Urothelium cell line (cell line): ENCODE results near the gene EPHA8.

Experiments used
- DNase-seq: peaks from one replicate; pipeline ENCODE4 v3.0.0; 2011; ENCODE audit warnings: low spot score, mixed read lengths
- FAIRE-seq: peaks from 2 replicates; lab custom pipeline; 2011; peaks lifted over from hg19 to GRCh38; lab: Jason Lieb, UNC

The EPHA8 gene

DNA sequence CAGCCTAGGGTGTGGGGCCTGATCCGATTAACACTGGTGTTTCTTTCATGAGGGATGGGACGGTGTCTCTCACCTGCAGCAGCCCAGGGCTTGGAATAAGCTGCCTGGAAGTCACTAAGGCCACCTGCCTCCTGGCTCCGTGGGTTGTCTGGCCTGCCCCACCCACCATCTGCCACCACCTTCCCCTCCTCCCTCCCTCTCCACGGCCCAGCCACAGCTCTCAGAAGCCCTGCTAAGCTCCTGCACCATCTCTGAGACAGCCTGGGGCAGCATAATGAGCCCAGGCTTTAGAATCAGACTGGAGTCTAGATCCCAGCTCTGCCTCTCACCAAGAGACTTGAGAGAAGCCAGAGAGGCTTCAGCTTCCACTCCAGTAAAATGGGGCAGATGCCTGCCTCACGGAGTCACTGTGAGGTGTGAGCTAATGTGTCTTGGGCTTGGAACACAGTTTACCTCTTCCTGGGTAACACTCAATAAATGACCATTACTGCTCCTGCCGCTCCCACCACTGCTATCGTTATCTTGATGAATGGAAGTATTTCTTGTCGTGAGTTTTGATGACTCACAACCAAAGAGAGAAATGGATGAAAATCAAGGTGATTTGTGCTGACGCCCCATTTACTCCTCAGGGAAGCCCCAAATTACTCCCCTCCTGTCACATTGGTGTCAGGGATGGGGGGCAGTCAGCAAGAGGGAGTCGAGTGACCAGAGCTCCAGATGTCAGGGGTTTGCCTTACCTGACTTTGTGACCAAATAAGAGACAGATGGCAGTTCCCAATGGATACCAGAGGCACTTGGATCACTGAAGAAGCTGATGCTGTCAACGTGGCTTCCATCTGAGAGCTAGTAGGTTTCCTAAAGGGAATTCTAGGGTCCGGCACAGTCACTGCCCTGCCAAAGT is 49.6 kb downstream of the EPHA8 start:
- no peak for DNase-seq

DNA sequence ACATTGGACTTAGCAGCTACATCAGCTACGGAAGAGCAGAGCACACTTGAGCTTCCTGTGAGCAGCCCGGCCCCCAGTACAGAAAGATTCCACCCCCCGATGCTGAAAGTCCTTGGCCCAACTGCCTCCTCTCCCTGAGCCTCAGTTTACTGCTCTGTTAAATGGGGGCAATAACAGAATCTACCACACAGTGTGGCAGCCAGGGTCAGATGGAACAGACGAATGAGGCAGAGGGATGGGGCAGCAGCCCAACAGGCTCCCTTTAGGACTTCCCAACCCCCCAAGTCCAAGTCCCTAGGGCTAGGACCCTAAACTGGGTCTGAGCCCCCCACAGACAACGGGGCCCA is 50.3 kb downstream of the EPHA8 start:
- FAIRE-seq (no peak), DNase-seq (no peak)

More for the DNA sequence above, 49.6 kb downstream of the EPHA8 start:
- FAIRE-seq, result no peak

DNA sequence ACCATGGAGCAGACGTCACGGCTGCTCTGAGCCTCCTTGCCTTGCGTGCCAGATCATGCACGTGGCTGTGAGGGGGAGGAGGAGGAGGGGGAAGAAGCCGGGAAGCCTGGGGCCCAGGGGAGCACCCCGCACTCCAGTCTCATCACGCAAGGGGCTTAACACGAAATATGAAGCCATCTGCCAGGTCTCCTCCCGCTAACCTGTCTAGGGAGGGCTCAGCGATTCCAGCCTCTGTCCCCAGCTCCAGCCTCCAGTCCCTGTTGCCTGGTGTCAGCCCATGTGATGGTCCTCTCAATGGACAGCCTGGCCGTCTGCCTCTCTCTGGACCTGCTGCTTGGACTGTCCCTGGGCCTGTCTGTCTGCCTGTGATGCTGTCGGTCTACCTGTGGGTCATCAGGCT is 50.7 kb downstream of the EPHA8 start:
- FAIRE-seq (no peak), DNase-seq (no peak)

GRCh38 chr1:22615886-22616285 is 52.6 kb downstream of the EPHA8 start:
- FAIRE-seq, result no peak

DNA sequence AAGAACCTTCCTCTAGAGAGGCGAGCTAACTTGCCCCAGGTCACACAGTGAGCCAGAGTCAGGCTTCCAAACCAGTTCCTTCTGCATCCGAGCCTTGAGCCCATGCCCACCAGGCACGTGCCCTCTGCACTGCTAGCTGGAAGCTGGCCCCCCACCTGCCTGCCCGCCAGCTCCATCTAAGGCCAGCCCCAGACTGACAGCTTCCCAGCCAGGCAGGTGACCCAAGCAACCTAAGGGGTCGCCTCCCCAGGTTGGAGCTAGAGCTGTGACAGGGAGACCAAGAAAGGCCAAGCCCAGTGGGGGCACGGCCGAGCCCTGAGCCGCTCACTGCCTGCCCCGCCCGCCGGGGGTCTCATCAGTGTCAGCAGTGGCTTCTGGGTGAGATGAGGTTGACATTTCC is 53.3 kb downstream of the EPHA8 start:
- FAIRE-seq (no peak), DNase-seq (no peak)

More at GRCh38 chr1:22615886-22616285, 52.6 kb downstream of the EPHA8 start:
- no peak for DNase-seq

- no peak for FAIRE-seq
- DNase-seq, result no peak
These were observed 54.8 kb downstream of the EPHA8 start for GRCh38 chr1:22618056-22618455.

DNA sequence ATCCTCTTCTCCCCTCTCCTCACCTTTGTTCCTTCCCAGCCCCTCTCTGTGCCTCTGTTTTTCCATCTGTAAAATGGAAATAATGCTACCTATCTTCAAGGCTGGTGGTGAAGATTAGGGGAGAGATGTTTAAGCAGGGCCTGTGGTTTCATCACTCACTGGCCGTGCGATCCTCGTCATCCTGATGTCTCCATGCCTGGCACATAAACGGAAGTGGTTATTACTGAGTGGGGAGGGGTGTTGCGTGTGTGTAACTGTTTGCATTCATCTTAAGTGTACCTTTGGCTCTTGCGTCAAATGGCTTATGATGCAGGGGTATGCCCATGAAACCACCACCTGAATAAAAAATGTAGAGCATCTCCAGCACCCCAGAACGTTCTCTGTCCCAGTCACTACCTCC is 56.0 kb downstream of the EPHA8 start:
- FAIRE-seq (no peak), DNase-seq (no peak)

- no peak for FAIRE-seq
- no peak for DNase-seq
These were observed 56.5 kb downstream of the EPHA8 start for GRCh38 chr1:22619798-22620197.

GRCh38 chr1:22621761-22622160 is 58.5 kb downstream of the EPHA8 start:
- no peak for FAIRE-seq

DNA sequence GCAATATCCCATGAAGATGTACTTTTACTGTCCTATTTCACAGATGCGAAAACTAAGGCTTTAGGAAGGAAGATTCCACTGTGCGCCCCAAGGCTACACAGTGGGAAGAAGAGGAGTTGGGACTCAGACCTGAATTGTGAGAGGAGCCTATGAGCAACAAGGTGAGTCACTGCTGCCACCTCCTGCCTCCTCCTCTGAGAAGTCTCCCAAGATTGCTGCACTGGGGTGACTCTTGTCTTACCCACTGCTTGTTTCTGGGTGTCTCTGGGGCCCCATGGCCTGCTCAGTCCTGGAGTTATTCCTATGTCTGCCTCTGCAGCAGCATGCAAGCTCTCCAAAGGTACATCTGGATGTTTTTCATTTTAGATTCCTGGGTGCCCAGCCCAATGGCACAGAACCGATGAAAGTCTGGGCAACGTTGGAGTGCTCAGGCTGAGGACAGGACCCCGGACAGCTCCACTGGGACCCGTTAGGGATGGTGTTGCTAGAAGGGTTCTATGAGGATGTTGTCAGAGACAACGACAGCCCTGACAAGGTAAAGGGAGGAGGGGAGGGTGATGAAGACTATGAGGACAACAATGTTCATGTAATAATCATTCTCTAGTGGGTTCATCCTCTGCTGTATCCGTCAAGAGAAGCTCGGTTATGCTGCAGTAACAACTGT is 62.1 kb downstream of the EPHA8 start:
- peak; percentile 40 for DNase-seq
- no peak for FAIRE-seq

More at GRCh38 chr1:22621761-22622160, 58.5 kb downstream of the EPHA8 start:
- DNase-seq, result no peak

DNA sequence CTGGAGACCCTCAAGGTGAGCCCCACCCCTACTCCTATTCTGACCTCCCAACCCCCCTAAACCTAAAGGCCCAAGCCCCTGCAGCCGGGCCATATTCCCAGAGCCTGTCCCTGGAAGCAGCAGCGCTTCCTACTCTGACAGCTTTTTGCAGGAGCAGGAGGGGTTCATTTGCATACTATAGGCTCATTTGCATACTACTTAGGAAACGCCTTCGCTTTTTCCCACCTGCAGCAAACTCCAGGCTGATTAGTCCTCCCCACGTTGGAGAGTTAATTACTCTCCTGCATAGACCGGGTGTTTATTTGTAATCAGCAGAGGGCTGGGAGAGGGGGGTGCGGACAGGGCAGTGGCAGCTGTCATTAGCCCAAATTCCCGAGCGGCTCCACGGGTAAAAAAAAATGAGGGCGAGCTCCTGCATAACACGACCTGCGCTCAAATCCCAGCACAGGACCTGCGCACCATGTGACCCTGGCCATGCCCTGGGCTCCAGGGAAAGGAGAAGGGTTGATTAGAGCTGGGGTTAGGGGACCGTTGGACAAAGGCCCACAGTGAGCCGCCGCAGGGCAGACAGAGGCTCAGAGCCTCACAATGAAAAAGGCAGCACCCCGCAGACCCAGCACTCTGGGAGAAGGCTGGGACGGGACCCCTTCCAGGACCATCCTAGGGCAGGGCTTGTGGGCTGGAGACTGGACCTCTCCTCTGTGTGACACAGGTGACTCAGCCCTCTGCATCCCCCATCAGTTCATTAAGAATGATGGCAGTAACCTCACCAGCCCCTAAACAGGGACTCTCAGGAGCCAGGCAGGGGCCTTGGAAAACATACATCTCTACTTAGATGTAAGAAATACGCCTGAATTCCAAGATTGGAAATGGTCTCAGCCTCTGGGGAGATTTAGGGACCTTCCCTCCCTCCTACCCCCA is 63.2 kb downstream of the EPHA8 start:
- DNase-seq (no peak), FAIRE-seq (no peak)

DNA sequence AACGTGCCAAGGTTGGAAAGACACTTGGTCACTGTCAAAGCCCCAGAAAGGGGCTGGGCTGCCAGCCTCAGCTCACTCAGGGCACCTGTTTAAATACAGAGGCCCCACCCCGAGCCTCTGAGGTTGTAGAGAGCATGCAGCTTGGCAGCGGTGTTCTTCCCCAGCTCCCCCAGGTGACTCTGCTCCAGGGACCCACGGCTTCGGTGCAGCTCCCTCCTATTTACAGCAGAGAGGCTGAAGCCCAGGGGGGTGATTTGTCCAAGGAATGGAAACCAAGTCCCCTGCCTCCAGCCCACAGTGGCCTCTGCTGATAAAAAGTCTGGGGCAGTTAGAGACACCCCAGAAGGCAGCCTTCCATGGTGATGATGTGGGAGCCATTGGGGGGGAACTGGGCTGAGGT is 64.0 kb downstream of the EPHA8 start:
- DNase-seq (no peak), FAIRE-seq (no peak)

DNA sequence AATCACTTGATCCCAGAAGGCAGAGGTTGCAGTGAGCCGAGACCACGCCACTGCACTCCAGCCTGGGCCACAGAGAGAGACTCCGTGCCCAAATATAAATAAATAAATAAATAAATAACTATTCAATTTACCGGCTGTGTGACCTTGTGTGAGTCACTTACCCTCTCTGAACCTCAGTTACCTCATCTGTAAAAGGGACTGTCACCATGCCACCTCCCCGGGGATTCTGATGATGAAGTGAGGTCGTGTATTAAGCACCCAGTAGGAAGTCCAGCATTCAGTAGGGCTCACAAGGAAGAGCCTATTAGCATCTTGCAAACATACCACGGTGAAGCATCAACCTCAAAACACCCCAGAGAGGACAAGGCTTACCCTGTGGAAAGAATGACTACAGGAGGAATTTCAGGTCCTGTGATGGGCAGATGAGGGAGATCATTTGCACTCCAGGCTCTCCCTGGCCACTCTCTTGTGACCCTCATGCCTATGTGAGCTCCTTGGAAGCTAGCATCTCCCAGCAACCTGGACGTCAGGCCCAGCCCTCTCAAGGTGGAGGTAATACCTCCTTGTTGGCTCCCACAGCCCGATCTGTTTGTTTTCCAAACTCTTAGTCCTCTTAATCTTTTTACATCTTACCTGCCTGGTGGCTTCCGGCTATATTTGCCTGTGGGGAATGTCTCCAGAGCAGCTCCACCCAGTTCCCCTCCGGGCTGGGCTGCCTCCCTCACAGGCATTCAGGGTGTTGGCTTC is 65.6 kb downstream of the EPHA8 start:
- no peak for FAIRE-seq

DNA sequence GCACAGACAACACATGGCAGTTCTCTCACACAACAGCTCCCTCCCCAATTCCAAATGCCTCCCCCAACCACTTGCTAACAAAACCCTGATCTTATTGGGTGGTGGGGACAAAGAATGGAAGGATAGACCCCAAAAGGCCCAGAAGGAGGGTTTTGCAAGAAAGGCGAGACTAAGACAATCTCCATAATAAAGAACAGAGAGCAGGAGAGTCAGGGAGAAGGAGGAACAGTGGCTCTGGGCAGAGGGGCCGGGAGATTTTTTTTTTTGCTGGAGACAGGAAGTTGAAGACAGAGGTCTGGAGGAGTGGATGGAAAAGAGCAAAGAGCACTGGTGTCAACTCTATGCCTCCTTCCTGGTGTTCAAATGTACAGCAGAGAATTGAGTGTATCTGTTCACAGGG is 66.6 kb downstream of the EPHA8 start:
- no peak for FAIRE-seq
- DNase-seq, result no peak

More for the DNA sequence above, 65.6 kb downstream of the EPHA8 start:
- DNase-seq, result no peak

DNA sequence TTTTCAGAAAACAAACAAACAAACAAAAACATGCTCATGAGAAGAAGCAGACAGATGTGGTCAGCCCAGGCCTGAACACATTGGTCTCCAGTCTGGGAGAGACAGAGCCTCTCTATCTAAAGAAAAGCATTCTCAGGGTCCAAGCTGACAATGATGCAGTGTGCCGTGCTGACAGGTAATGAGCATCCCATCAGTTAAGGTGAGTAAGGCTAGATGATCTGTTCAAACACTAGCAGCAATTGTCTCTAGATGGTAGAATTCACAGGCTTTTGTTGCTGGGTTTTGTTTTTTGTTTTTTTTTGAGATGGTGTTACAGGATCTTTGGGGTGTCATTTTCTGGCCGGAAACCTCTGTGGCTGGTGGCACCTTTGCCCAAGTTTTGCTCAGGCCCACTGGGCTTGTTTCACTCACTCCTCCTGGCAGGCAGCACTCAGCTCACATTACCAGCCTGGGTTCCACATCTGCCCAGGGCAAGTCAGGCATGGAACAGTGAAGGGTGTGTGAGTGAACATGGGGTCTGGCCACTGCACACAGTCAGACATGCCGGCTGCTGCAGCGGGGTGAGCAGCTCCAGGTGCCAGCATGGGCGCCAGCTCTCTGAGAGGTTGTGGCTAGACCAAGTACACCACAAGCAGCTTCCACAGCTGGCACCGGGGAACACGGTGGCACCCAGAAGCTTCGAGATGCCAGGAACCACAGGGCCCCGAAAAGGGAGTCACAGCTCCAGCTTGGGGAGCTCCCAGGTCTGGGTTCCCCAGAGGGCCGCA is 70.6 kb downstream of the EPHA8 start:
- peak; percentile 50 for FAIRE-seq
- no peak for DNase-seq

GRCh38 chr1:22635436-22635835 is 72.1 kb downstream of the EPHA8 start:
- FAIRE-seq (no peak), DNase-seq (no peak)

DNA sequence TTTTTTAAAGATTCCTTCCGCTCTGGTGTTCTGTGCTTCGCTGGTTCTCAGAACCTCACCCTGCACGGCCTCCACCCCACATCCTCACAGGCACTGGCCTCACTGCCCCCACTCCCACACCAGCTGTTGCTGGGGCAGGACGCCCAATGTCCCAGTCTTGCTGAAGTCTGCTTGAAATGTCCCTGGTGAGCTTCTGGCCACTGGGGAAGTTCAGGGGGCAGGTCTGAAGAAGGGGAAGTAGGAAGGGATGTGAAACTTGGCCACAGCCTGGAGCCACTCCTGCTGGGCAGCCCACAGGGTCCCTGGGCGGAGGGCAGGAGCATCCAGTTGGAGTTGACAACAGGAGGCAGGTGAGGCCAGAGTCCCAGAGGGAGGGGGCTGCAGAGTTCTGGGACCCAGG is 73.1 kb downstream of the EPHA8 start, which contains the start of gene C1QA:
TSS of gene C1QA (plus strand) at position 276 of the 400 bp plus-strand sequence. CDS start 989 bp downstream, outside the sequence.
- DNase-seq, result no peak
- no peak for FAIRE-seq

- DNase-seq, result no peak
- no peak for FAIRE-seq
These were observed 73.6 kb downstream of the EPHA8 start for GRCh38 chr1:22636927-22637326.

DNA sequence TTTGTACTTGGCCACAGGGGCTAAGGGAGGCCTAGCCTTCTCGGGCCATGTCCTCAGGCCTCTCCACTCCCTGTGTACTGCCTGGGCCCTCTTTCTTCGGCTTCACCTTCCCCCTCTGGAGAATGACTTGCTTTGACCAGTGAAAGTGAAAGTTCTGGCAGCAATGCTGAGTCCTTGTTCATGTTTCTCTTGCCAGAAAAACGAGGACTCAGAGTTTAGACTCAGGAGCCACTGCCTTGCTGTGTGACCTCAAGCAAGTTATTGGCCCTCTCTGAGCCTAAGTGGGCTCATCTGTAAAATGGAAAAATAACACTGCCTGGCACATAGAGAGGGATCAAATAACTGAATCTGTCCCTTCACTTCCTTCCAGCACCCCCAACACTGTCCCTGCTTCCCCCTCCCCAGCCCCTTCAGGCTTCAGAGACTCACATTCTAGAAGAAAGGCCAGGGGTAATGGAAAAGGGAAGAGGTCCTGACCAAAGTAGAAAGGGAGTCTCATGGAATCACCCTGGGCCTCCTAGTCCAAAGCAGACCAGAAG is 74.7 kb downstream of the EPHA8 start:
- FAIRE-seq (no peak), DNase-seq (no peak)
